Mesenchymal stem cell (in vitro differentiated cells and primary cell): ENCODE measurements around the gene TLR5.

Source experiments
- DNase-seq: peaks from one replicate; pipeline ENCODE4 v3.0.0-alpha.2; 2013
- H2AFZ ChIP-seq: one replicate; pipeline ENCODE4 v1.6.1; 2013; ENCODE audit warnings: low read depth, mild to moderate bottlenecking, control low read depth, inconsistent platforms, low read length, moderate library complexity
- H2AK5ac ChIP-seq: 2 replicates; pipeline ENCODE4 v1.6.1; 2013; ENCODE audit warnings: low read length, moderate library complexity, mild to moderate bottlenecking, inconsistent platforms; ENCODE audit not compliant: severe bottlenecking
- H2BK120ac ChIP-seq: one replicate; pipeline ENCODE4 v1.6.1; 2013; ENCODE audit warnings: low read depth, mild to moderate bottlenecking, inconsistent platforms, low read length, moderate library complexity
- H2BK12ac ChIP-seq, 2 experiments: one replicate each; pipeline ENCODE4 v1.6.1; 2013; ENCODE audit warnings: inconsistent platforms in 2 of 2, low read length in 2 of 2, mild to moderate bottlenecking in 2 of 2, moderate library complexity in 2 of 2, control low read depth in 1 of 2
- H2BK15ac ChIP-seq: one replicate; pipeline ENCODE4 v1.6.1; 2013; ENCODE audit warnings: mild to moderate bottlenecking, low read depth, inconsistent platforms; ENCODE audit not compliant: poor library complexity, severe bottlenecking
- H2BK5ac ChIP-seq: 2 replicates; pipeline ENCODE4 v1.6.1; 2013; ENCODE audit warnings: low read depth, mild to moderate bottlenecking, low read length, control low read depth, inconsistent platforms; ENCODE audit not compliant: poor library complexity, severe bottlenecking
- H3K14ac ChIP-seq, 2 experiments: one replicate each; pipeline ENCODE4 v1.6.1; 2013; ENCODE audit warnings: inconsistent platforms in 2 of 2, low read length in 2 of 2, control low read depth in 1 of 2, mild to moderate bottlenecking in 1 of 2, moderate library complexity in 1 of 2
- H3K18ac ChIP-seq, 2 experiments: one replicate each; pipeline ENCODE4 v1.6.1; 2013; ENCODE audit warnings: inconsistent platforms in 2 of 2, low read length in 2 of 2, control low read depth in 1 of 2, low read depth in 1 of 2, mild to moderate bottlenecking in 1 of 2
- H3K23ac ChIP-seq, 2 experiments: one replicate each; pipeline ENCODE4 v1.6.1; 2013; ENCODE audit warnings: inconsistent platforms in 2 of 2, low read length in 2 of 2, mild to moderate bottlenecking in 2 of 2, moderate library complexity in 2 of 2, control low read depth in 1 of 2
- H3K27ac ChIP-seq: 2 replicates; pipeline ENCODE4 v1.5.1; 2013; ENCODE audit warnings: mild to moderate bottlenecking, moderate library complexity, low read length, control low read depth, inconsistent platforms; ENCODE audit not compliant: poor library complexity, severe bottlenecking
- H3K27me3 ChIP-seq, 2 experiments: 2 replicates each; pipeline versions ENCODE4 v1.6.1 to v1.7.0; 2013; ENCODE audit warnings: low read length in 2 of 2, mild to moderate bottlenecking in 2 of 2, moderate library complexity in 2 of 2, control low read depth in 1 of 2, inconsistent platforms in 1 of 2; ENCODE audit not compliant: control insufficient read depth in 1 of 2, insufficient read depth in 1 of 2
- H3K36me3 ChIP-seq, 2 experiments: 2 replicates each; pipeline versions ENCODE4 v1.6.1 to v1.7.0; 2013; ENCODE audit warnings: low read length in 2 of 2, control low read depth in 1 of 2, inconsistent platforms in 1 of 2, low read depth in 1 of 2, mild to moderate bottlenecking in 1 of 2; ENCODE audit not compliant: insufficient read depth in 2 of 2, control insufficient read depth in 1 of 2
- H3K4ac ChIP-seq, 2 experiments: one replicate each; pipeline ENCODE4 v1.6.1; 2013; ENCODE audit warnings: inconsistent platforms in 2 of 2, low read length in 2 of 2, mild to moderate bottlenecking in 2 of 2, moderate library complexity in 2 of 2, control low read depth in 1 of 2, low read depth in 1 of 2
- H3K4me1 ChIP-seq: 2 replicates; pipeline ENCODE4 v1.6.1; 2013; ENCODE audit warnings: low read depth, low read length, control low read depth; ENCODE audit not compliant: control insufficient read depth, insufficient read depth
- H3K4me2 ChIP-seq: 2 replicates; pipeline ENCODE4 v1.6.1; 2013; ENCODE audit warnings: low read length, mild to moderate bottlenecking, inconsistent platforms; ENCODE audit not compliant: poor library complexity, severe bottlenecking
- H3K4me3 ChIP-seq, 2 experiments: 2 replicates each; pipeline versions ENCODE4 v1.5.1 to v1.7.0; 2013; ENCODE audit warnings: low read length in 2 of 2, mild to moderate bottlenecking in 2 of 2, control low read depth in 1 of 2, low read depth in 1 of 2; ENCODE audit not compliant: insufficient read depth in 1 of 2
- H3K79me1 ChIP-seq: replicated peaks from 2 replicates; pipeline ENCODE4 v1.6.1; 2013; ENCODE audit warnings: mild to moderate bottlenecking, control low read depth, low read length, inconsistent platforms; ENCODE audit not compliant: poor library complexity, severe bottlenecking
- H3K9ac ChIP-seq: 2 replicates; pipeline ENCODE4 v1.7.0; 2013; ENCODE audit warnings: mild to moderate bottlenecking, low read length, moderate library complexity
- H3K9me3 ChIP-seq: 2 replicates; pipeline ENCODE4 v1.7.0; 2013; ENCODE audit warnings: mild to moderate bottlenecking, low read length; ENCODE audit not compliant: control insufficient read depth
- H4K8ac ChIP-seq: one replicate; pipeline ENCODE4 v1.6.1; 2013; ENCODE audit warnings: inconsistent platforms, mild to moderate bottlenecking, low read length, moderate library complexity
- H4K91ac ChIP-seq: one replicate; pipeline ENCODE4 v1.6.1; 2013; ENCODE audit warnings: mild to moderate bottlenecking, low read length, inconsistent platforms
- WGBS: methylation state at CpG from one replicate; pipeline ENCODE4 v1.1.7; 2013; ENCODE audit warnings: mixed read lengths; 5-methylcytosine and 5-hydroxymethylcytosine counted together

TLR5 gene

DNA sequence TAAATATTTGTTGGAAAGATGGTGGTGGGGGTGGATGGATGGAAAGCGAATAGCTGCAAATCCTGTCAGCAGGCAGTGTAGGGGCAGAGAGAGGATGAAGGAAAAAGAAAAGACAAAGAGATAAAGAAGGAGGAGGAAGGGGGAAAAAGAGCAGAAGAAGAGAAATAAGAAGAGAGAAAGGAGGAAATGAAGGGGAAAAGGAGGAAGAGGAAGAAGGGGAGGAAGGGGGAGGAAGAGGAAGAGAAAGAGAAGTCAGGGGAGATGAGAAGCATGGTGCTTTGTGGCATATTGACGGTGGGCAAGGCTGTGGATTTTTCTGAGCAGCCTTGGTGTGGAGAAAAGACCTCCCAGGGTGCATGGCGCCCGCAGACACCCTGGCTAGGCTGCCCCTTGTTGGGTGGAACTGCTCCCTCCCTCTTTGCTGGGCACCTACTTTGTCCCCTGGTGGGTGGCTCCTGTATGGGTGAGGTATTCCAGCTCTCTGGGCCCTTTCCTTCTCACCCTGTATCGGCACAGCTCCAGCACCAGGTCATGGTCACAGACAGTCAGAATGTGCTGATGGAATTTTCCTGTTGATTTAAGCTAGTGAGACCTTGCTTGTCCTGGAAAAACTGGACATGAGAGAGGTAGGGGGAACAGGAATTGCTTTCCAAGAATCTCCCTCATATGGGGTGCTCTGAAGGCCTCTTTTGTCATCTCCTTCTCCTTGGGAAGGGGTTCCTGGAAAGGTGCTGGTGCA is 45.7 kb upstream of the TLR5 start:
- Histone ChIP-seq H2BK15ac (no peak overlapping the region), H2BK120ac (no peak overlapping the region), H3K4me2 (no peak overlapping the region), H4K8ac (no peak overlapping the region), H3K79me1 (no peaks in the 10 kb centered on the region), H3K4me3 (no peak overlapping the region), H3K4ac (no peak overlapping the region), H4K91ac (no peak overlapping the region), H2BK5ac (no peak overlapping the region), H3K27ac (no peak overlapping the region), H3K18ac (no peak overlapping the region), H3K36me3 (no peaks in the 10 kb centered on the region), H3K9me3 (no peaks in the 10 kb centered on the region), H2AFZ (no peak overlapping the region), H3K4me1 (peaks cover 3% of the 10 kb centered on the region), H2AK5ac (no peak overlapping the region), H3K14ac (no peak overlapping the region), H3K27me3 (peaks cover 7 to 23% of the 10 kb centered on the region in 2 experiments), H2BK12ac (no peak overlapping the region), H3K9ac (no peak overlapping the region), H3K23ac (no peak overlapping the region)
- WGBS = 71% methylated on average over 5 of the region's 5 CpGs
- no peak for DNase-seq

DNA sequence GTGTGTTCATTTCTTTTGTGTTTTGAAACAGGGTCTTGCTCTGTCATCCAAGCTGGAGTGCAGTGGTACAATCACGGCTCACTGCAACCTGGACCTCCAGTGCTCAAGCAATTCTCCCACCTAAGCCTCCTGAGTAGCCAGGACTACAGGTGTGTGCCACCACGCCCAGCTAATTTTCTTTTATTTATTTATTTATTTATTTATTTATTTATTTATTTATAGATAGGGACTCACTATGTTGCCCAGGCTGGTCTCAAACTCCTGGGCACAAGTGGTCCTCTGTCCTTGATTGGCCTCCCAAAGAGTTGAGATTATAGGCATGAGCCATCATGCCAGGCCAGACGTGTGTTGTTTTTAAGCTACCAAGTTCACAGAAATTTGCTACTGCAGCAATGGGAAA is 43.8 kb upstream of the TLR5 start:
- Histone ChIP-seq H3K4me2 (no peak overlapping the region), H4K91ac (no peak overlapping the region), H3K27me3 (peaks cover 11 to 14% of the 10 kb centered on the region in 2 experiments), H4K8ac (no peak overlapping the region), H3K4me1 (peaks cover 3% of the 10 kb centered on the region), H3K9ac (no peak overlapping the region), H3K27ac (no peak overlapping the region), H3K23ac (no peak overlapping the region), H2BK5ac (no peak overlapping the region), H3K79me1 (no peaks in the 10 kb centered on the region), H3K18ac (no peak overlapping the region), H2BK15ac (no peak overlapping the region), H2AFZ (no peak overlapping the region), H2AK5ac (no peak overlapping the region), H3K4ac (no peak overlapping the region), H2BK12ac (no peak overlapping the region), H3K14ac (no peak overlapping the region), H3K36me3 (no peaks in the 10 kb centered on the region), H3K4me3 (no peak overlapping the region), H2BK120ac (no peak overlapping the region), H3K9me3 (no peaks in the 10 kb centered on the region)
- WGBS = 91% methylated on average over 2 of the region's 3 CpGs
- no peak for DNase-seq

DNA sequence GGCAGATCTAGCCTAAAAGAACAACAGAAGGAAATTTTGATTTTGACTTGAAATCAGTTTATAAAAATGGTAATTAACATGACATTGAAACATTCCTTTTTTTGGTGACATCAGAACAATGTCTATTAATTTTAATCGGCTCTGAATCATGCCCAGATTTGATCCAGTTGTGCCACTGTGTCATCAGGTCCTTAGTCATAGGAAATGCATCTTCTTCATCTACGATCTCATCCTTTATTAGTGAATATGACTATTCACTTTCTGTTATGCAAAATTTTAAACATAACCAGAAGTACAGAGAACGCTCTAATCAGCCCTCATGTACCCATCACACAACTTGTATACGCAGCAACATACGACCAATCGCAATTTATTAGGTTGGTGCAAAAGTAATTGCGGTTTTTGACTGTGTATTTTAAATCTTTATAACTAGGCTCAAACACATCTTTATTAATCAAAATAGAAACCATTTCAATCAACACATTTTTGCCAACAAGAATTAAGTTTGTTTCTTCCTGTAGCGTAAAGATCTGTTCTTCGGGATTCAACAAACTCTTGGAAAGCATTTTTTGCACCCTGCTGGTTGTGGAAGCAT is 40.3 kb upstream of the TLR5 start:
- no peak overlapping the region for H4K91ac ChIP-seq
- no peak overlapping the region for H3K23ac ChIP-seq
- H3K14ac ChIP-seq = no peak overlapping the region
- WGBS = 91% methylated on average over 5 of the region's 9 CpGs
- no peaks in the 10 kb centered on the region for H3K4me1 ChIP-seq
- no peak overlapping the region for H2BK15ac ChIP-seq
- no peak overlapping the region for H4K8ac ChIP-seq
- no peak overlapping the region for H2AFZ ChIP-seq
- H3K4me2 ChIP-seq = no peak overlapping the region
- no peak overlapping the region for H3K27ac ChIP-seq
- no peak overlapping the region for H3K9ac ChIP-seq
- H3K18ac ChIP-seq = no peak overlapping the region
- H3K36me3 ChIP-seq = no peaks in the 10 kb centered on the region
- no peak overlapping the region for H2BK12ac ChIP-seq
- no peak for DNase-seq
- no peak overlapping the region for H3K4ac ChIP-seq
- H2BK5ac ChIP-seq = no peak overlapping the region
- peaks cover 12 to 30% of the 10 kb centered on the region in 2 experiments for H3K27me3 ChIP-seq
- H3K79me1 ChIP-seq = no peaks in the 10 kb centered on the region
- no peak overlapping the region for H3K4me3 ChIP-seq
- H3K9me3 ChIP-seq = no peaks in the 10 kb centered on the region
- H2AK5ac ChIP-seq = no peak overlapping the region
- H2BK120ac ChIP-seq = no peak overlapping the region

- Histone ChIP-seq H3K79me1 (no peaks in the 10 kb centered on the region), H3K4me1 (no peaks in the 10 kb centered on the region), H4K91ac (no peak overlapping the region), H3K4me2 (no peak overlapping the region), H2BK5ac (no peak overlapping the region), H2BK12ac (no peak overlapping the region), H3K4me3 (no peak overlapping the region), H3K4ac (no peak overlapping the region), H3K9me3 (no peaks in the 10 kb centered on the region), H2AK5ac (no peak overlapping the region), H3K9ac (no peak overlapping the region), H4K8ac (no peak overlapping the region), H3K36me3 (no peaks in the 10 kb centered on the region), H2AFZ (no peak overlapping the region), H3K18ac (no peak overlapping the region), H3K14ac (no peak overlapping the region), H3K23ac (no peak overlapping the region), H2BK120ac (no peak overlapping the region), H2BK15ac (no peak overlapping the region), H3K27me3 (peaks cover 13 to 29% of the 10 kb centered on the region in 2 experiments), H3K27ac (no peak overlapping the region)
- DNase-seq = no peak
- WGBS = 60% methylated on average over 4 of the region's 5 CpGs
These were observed 37.8 kb upstream of the TLR5 start for GRCh38 chr1:223180731-223181321.
